Natural killer cell (primary cell): ENCODE data around the gene PTCHD1. TPM values are rescaled to one million over a fixed set of nuclear protein-coding genes. Genes with fewer than 3 reads are reported as not detected.

Experiments used
- ATAC-seq, 3 donors: fragments of 150-1000 bp in 2 of 3; fragments of 200-7000 bp in 1 of 3; cut with Tn5 transposase; 1 replicate in 1 of 3; 2 replicates in 2 of 3; pipeline ENCODE4 v1.10.0; 2021; ENCODE audit warnings: mild to moderate bottlenecking in 2 of 3, moderate library complexity in 2 of 3
- DNase-seq, 2 donors: peaks; one replicate each; pipeline versions ENCODE4 v3.0.0 to v3.0.0-alpha.2; 2013 to 2021; ENCODE audit warnings: mixed read lengths in 1 of 2
- H3K27ac ChIP-seq: one replicate; pipeline ENCODE4 v1.5.1; 2013; ENCODE audit warnings: mild to moderate bottlenecking, low read length
- H3K27me3 ChIP-seq: one replicate; pipeline ENCODE4 v1.6.1; 2013; ENCODE audit warnings: low read length; ENCODE audit not compliant: control insufficient read depth, insufficient read depth
- H3K36me3 ChIP-seq: one replicate; pipeline ENCODE4 v1.6.1; 2013; ENCODE audit warnings: low read length; ENCODE audit not compliant: control insufficient read depth, insufficient read depth
- H3K4me1 ChIP-seq: one replicate; pipeline ENCODE4 v1.6.1; 2013; ENCODE audit warnings: low read length; ENCODE audit not compliant: control insufficient read depth, insufficient read depth
- H3K4me3 ChIP-seq: one replicate; pipeline ENCODE4 v1.5.1; 2013; ENCODE audit warnings: low read length
- H3K9me3 ChIP-seq: one replicate; pipeline ENCODE4 v1.6.1; 2013; ENCODE audit warnings: low read length; ENCODE audit not compliant: control insufficient read depth, insufficient read depth
- H3K27ac Mint-ChIP-seq, 2 donors: one replicate each; pipeline ENCODE4 v1.8.0; 2022; ENCODE audit warnings: mild to moderate bottlenecking in 2 of 2, mixed read lengths in 2 of 2, moderate library complexity in 1 of 2
- H3K27me3 Mint-ChIP-seq, 2 donors: one replicate each; pipeline ENCODE4 v1.8.0; 2022; ENCODE audit warnings: low read depth in 2 of 2, mixed read lengths in 2 of 2
- H3K36me3 Mint-ChIP-seq: one replicate; pipeline ENCODE4 v1.8.0; 2022; ENCODE audit warnings: mixed read lengths
- H3K4me1 Mint-ChIP-seq, 2 donors: one replicate each; pipeline ENCODE4 v1.8.0; 2022; ENCODE audit warnings: mixed read lengths in 2 of 2
- H3K4me3 Mint-ChIP-seq: one replicate; pipeline ENCODE4 v1.8.0; 2022; ENCODE audit warnings: mild to moderate bottlenecking, moderate library complexity, mixed read lengths
- H3K9me3 Mint-ChIP-seq, 2 donors: one replicate each; pipeline ENCODE4 v1.8.0; 2022; ENCODE audit warnings: mixed read lengths in 2 of 2
- CTCF ChIP-seq: fragments of 200-600 bp; IDR thresholded peaks from one replicate; pipeline ENCODE4 v1.8.0; 2022; ENCODE audit warnings: antibody characterized with exemption
- WGBS: methylation state at CpG from one replicate; pipeline ENCODE4 v1.1.7; 2013; ENCODE audit warnings: missing lambda C conversion rate; ENCODE audit not compliant: insufficient coverage; 5-methylcytosine and 5-hydroxymethylcytosine counted together
- intact Hi-C: fragments of 100-400 bp; cut with micrococcal nuclease; formaldehyde crosslinking; loops from one replicate; pipeline ENCODE4 v1.14.2; 2022
- total RNA-seq, 4 donors: library from RNA; stranded (reverse); fragments of 120-200 nt in 1 of 4; gene quantifications; one replicate each; pipeline versions ENCODE4 v1.2.3 to v1.2.4, GENCODE V29; 2013 to 2022

The PTCHD1 gene
- total RNA-seq, 3 donors from 2014 or later (not counting 1 experiment from before 2014, with no cell fraction given), result not detected

- 53% methylated on average over 3 of the region's 6 CpGs for WGBS
- no peak for DNase-seq
- intact Hi-C loops, result no loop called here
These were observed 34.4 kb downstream of the PTCHD1 start for GRCh38 chrX:23369027-23369426.

GRCh38 chrX:23372220-23372902 lies 37.7 kb downstream of the PTCHD1 start:
- DNase-seq (no peak), ATAC-seq (no peak)
- intact Hi-C loops, result no loop called here
- Mint-ChIP-seq H3K27ac (no peak overlapping the region), H3K27me3 (peaks cover 0 to 10% of the 10 kb centered on the region in 2 donors), H3K4me3 (no peak overlapping the region), H3K36me3 (no peaks in the 10 kb centered on the region), H3K4me1 (no peaks in the 10 kb centered on the region), H3K9me3 (no peaks in the 10 kb centered on the region)
- 75% methylated on average over 5 of the region's 5 CpGs for WGBS
- Histone ChIP-seq H3K27me3 (no peaks in the 10 kb centered on the region), H3K27ac (no peak overlapping the region), H3K4me3 (no peak overlapping the region), H3K9me3 (no peaks in the 10 kb centered on the region), H3K36me3 (no peaks in the 10 kb centered on the region), H3K4me1 (no peaks in the 10 kb centered on the region)
- no peak for TF ChIP-seq CTCF

More at GRCh38 chrX:23369027-23369426, 34.4 kb downstream of the PTCHD1 start:
- no peak for TF ChIP-seq CTCF
- Mint-ChIP-seq H3K4me1 (no peaks in the 10 kb centered on the region), H3K27ac (no peak overlapping the region), H3K4me3 (no peak overlapping the region), H3K36me3 (no peaks in the 10 kb centered on the region), H3K9me3 (no peaks in the 10 kb centered on the region), H3K27me3 (peaks cover 0 to 2% of the 10 kb centered on the region in 2 donors)
- Histone ChIP-seq H3K4me1 (no peaks in the 10 kb centered on the region), H3K27ac (no peak overlapping the region), H3K27me3 (no peaks in the 10 kb centered on the region), H3K9me3 (no peaks in the 10 kb centered on the region), H3K36me3 (no peaks in the 10 kb centered on the region), H3K4me3 (no peak overlapping the region)
- no peak for ATAC-seq

- TF ChIP-seq CTCF, result no peak
- Histone ChIP-seq H3K4me1 (no peaks in the 10 kb centered on the region), H3K27ac (no peak overlapping the region), H3K4me3 (no peak overlapping the region), H3K36me3 (no peaks in the 10 kb centered on the region), H3K9me3 (no peaks in the 10 kb centered on the region), H3K27me3 (no peaks in the 10 kb centered on the region)
- Mint-ChIP-seq H3K9me3 (no peaks in the 10 kb centered on the region), H3K27ac (no peak overlapping the region), H3K27me3 (peaks cover 0 to 10% of the 10 kb centered on the region in 2 donors), H3K36me3 (no peaks in the 10 kb centered on the region), H3K4me1 (no peaks in the 10 kb centered on the region), H3K4me3 (no peak overlapping the region)
- WGBS, result 86% methylated on average over 5 of the region's 5 CpGs
- DNase-seq (no peak), ATAC-seq (no peak)
- intact Hi-C loops, result no loop called here
These were observed 38.6 kb downstream of the PTCHD1 start for GRCh38 chrX:23373129-23373804.
